ENCODE measurements around the gene KDM7A. TPM values are rescaled to one million over a fixed set of nuclear protein-coding genes. Genes with fewer than 3 reads are reported as not detected.
"Not testable (repeated sequence)": the region's sequence is repeated elsewhere in the genome, so short reads cannot be mapped to it uniquely, and the experiment has no call there.

Gene KDM7A
- total RNA-seq, 1 donor from 2014 or later, result 16.4 TPM

DNA sequence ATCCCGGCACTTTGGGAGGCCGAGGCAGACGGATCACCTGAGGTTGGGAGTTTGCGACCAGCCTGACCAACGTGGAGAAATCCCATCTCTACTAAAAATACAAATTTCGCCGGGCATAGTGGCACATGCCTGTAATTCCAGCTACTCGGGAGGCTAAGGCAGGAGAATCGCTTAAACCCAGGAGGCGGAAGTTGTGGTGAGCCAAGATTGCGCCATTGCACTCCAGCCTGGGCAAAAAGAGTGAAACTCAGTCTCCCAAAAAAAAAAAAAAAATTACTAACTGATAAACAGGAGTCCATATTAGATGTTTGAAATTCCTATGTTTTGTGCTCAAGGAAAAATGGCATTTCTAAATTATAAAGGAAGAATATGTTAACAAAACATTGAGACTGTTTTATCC lies 14.7 kb downstream of the KDM7A start:
- DNase-seq (ENCODE audit: low spot score), result not testable (repeated sequence)

DNA sequence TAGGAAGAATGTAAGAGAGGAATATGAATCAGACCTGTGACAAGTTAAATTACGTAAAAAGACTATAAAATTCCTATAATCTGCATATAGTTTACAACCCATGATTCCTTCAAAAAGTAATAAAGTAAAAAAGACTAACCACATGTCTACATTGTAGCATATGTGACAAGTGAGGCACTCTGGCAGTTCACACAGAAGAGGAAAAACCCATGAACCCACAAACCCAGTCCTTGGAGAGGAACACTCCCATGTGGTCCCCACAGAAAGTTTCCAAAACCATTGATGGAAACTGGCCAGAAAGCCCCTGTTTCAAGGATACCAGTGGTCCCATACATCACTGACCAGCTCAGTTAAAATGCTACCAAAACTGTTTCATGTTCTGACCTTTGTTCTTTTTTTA lies 15.7 kb downstream of the KDM7A start:
- DNase-seq (ENCODE audit: low spot score), result no peak

DNA sequence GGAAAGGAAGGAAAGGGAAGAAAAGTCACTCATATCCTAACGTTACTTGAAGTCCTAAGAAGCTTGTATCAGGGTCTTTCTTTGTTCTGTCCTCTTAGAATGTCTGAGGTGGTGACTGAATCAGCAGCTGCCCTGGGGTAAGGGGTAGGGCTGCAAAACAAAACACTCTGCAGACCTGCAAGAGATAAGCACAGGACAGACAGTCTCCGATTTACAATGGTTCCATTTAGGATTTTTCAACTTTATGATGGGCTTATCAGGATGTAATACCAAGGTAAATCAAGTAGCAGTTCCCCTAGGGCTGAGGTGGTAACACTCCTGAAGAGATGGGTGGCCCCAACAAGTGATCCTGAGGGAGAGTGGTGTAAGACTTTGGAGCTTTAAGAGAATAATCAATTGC lies 16.5 kb downstream of the KDM7A start:
- DNase-seq (ENCODE audit: low spot score), result no peak

DNA sequence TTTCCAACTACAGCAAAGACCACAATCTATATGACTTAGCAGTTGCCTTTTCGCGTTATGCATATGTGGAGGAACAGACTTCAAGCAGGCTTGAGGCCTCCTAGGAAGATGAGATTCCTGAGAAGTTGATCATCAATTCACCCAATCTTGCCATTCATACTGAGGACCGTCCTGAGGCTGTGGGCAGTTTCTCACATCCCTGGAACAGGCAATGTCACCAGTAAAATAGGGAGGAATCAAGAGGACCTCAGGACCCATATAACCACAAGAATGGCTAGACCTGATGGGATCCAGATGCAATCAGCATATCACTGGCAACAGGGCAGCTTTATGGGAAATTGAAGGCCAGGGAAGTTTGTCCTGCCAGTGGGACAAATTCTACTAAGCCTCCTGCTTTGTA lies 17.3 kb downstream of the KDM7A start:
- no peak for DNase-seq (ENCODE audit: low spot score)

DNA sequence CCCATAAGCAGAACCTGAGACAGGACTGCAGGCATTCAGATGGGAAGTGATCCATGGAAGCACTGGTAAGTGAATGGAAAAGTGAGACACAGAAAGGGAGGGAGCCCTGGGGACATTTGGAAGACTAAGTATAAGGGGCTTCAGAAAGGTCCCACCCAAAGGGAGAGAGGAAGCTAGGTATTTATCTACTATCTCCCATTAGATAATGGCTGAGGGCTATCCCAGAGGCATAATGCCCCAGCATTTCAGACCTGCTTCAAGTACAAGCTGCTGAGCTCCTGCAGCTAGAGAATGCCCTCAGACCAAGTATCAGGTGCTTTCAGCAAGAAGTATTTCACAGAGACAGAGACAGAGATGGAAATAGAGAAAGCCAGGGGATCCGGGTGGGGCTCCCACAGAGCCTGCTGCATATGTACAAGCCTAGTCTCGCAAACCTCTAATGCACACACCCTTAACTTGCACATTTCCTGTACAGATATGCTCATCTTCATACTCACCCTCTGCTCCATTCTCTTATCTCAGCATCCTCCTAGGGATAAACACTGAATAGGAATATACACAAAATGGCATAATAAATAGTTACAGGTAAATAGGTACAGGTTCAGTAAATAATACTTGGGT lies 20.2 kb downstream of the KDM7A start:
- DNase-seq (ENCODE audit: low spot score), result no peak

DNA sequence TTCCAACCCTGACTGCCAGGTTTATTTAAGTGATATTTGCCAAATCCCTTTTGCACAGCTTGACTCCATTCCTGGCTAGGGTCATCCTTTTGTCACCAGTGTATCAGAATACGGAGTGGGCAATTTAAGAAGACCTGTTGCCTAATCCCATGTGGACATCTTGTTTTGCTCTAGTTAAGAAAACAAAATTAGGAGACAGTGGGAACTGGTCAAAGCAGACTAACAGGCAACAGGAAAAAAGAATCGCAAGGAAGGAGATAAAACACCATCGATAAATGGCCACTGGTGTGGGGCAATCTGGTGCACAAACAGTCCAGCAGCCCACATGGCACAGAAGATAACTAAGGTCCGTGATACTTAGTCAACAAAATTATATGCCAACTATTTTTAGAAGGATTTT lies 21.4 kb downstream of the KDM7A start:
- DNase-seq (ENCODE audit: low spot score), result no peak

DNA sequence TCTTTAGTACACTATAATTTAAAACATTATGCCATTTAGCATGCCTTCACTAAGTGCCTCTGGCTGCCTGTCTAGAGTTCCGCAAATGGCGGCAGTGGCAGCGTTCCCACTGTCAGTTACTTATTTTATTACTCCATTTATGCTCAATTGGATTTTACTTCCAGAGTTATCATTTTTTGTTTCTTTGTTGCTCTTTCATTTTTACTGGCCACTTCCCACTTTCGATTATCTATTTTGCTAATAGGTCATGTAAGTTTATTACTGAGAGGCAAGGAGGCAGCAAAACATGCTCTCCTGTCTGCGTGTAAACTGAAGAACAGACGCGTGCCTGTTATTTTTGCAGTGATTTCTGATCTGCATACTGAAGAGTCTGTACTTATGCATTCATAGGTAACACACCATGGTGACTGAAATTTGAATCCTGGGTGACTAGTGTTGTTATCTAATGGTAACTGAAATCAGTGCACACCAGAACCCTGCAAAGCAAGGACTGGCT lies 23.1 kb downstream of the KDM7A start:
- no peak for DNase-seq (ENCODE audit: low spot score)

DNA sequence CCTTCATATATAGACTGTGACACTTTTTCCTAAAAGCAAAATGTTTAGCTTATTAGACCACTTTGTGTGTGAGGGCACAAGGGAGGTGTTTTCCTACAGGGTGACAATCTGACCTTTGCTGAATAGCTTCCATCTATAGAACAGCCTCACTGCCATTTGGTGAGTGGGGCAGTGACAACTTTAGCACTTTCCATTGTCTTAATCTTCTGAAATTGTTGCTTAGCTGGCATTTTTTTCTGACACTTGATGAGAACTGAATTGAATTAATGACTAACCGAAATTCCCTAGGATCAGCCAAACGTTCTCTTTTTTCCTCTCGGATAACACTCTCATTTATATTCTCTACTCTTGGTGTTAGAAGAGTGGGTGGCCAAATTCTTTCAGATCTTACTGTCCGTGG lies 30.2 kb downstream of the KDM7A start:
- no peak for DNase-seq (ENCODE audit: low spot score)

DNA sequence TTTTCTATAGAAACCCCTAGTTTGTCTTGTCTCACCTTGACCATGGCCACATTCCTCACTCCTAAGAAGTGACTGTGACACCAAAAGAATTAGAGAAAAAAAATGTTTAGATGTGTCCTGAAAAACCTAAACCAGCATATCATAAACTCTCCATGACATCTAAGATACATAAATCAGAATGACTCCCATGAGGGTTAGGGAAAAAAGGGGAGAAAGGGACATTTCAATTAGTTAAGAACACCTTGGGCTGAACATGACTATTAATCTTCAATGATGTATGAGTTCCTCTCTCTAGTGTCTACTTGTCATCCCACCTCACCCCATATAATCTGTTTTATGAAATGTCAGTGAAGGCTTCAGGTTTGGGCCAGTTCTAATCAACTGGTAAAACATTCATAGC lies 31.1 kb downstream of the KDM7A start:
- no peak for DNase-seq (ENCODE audit: low spot score)

DNA sequence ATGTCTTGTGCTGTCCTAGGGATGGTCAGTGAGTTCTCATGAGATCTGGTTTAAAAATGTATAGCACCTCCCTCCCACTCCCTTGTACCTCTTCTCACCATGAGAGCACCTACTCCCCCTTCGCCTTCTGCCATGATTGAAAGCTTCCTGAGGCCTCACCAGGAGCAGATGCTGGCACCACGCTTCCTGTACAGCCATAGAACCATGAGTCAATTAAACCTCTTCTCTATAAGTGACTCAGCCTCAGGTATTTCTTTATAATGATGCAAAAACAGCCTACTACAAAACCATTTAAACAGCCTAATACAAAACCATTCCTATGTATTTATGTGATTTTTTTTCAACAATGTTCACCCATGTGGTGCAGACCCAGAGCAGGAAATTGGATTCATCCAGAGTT lies 32.0 kb downstream of the KDM7A start:
- DNase-seq (ENCODE audit: low spot score), result no peak

DNA sequence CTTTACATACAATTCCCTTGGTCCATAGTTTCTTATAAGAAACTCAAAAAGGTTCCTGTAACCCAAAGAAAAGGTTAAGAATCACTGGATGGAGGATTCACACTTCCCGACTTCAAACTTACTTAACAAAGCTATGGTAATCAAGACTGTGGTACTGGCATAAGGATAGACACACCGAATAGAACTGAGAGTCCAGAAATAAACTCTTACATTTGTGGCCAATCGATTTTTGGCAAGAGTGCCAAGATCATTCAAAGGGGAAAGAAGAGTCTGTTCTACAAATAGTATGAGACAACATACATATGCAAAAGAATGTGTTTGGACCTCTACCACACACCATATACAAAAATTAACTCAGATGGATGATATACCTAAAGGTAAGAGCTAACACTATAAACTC lies 32.8 kb downstream of the KDM7A start:
- no peak for DNase-seq (ENCODE audit: low spot score)

DNA sequence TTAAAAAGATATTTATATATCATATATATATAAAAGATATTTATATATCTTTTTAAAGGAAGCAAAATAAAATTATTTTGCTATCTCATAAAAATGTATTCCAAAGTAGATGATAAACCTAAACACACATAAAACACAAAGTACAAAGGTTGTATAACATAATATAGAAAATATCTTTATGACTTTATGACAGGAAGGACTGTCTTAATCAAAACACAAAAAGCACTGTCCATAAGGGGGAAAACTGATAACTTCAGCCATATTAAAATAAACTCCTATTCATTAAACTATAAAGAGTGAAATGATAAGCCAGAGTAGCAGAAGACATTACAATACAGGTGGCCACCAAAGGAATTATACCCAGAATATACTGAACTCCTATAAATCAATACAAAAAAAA lies 34.8 kb downstream of the KDM7A start:
- no peak for DNase-seq (ENCODE audit: low spot score)

DNA sequence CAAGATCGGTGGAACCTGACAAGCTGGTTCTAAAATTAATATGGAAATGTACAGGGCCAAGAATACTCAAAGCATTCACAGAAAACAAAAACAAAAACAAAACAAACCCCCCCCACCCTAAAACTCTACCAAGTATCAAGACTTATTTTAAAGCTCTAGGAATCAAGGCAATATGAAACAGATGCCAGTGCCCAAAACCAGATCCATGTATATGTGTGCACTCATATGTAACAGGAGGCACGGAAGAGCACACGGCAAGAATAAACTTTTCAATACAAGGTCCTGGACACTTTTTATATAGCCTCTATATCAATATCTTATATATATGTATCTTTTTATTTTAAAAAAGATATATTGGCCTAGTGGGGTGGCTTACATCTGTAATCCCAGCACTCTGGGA lies 35.5 kb downstream of the KDM7A start:
- no peak for DNase-seq (ENCODE audit: low spot score)

DNA sequence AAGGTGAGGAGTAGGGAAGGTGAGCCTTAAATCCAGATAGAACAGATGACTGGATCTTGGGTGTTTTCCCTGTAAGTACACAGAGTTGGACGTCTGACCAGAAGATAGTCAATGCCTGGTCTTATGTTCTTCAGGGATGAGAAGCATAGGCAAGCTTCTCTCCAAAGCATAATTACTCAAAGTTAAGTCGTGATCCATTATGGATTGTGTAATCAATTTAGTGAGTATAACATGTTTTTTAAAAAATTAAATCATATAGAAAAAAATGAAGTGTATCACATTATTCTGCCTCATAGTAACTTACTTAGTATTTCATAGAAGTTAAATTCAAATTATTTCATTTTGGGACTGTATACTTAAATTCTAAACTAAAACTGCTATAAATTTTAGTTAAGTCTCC lies 39.7 kb downstream of the KDM7A start:
- no peak for DNase-seq (ENCODE audit: low spot score)

DNA sequence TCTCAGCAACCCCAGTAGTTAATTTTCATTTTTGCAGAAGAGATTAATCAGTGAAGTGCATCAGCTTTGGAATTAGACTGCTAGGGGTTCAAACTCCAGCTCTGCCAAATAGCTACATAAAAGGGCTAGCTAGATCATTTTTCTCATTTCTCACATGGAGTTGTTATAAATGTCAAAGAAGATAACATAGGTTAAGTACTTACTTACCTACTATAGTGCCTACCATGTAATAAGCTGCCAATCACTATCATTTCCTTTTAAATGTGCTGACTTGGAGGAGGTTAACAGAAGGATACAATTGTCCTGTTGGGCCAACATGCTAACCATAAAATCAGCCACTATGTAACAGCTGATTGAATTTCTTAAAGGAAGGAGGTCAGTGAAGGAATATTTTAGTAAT lies 40.7 kb downstream of the KDM7A start:
- no peak for DNase-seq (ENCODE audit: low spot score)

DNA sequence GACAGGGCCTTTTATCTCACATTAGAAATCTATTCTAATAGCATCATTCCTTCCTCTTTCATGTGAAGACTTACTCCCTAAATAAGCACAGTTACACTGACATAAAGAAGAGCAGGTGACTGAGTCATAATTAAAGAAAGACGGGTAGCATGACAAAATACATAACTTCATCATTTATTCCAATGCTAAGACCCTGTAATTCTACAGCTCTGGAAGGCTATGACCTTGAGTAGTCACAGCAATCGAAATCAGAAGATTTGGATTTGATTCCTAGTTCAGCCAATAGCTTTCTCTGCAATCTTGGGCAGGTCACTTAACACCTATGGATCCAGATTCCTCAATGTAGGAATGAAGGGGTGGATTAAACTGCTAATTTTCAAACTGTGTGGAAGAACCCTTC lies 42.7 kb downstream of the KDM7A start:
- DNase-seq (ENCODE audit: low spot score), result no peak

DNA sequence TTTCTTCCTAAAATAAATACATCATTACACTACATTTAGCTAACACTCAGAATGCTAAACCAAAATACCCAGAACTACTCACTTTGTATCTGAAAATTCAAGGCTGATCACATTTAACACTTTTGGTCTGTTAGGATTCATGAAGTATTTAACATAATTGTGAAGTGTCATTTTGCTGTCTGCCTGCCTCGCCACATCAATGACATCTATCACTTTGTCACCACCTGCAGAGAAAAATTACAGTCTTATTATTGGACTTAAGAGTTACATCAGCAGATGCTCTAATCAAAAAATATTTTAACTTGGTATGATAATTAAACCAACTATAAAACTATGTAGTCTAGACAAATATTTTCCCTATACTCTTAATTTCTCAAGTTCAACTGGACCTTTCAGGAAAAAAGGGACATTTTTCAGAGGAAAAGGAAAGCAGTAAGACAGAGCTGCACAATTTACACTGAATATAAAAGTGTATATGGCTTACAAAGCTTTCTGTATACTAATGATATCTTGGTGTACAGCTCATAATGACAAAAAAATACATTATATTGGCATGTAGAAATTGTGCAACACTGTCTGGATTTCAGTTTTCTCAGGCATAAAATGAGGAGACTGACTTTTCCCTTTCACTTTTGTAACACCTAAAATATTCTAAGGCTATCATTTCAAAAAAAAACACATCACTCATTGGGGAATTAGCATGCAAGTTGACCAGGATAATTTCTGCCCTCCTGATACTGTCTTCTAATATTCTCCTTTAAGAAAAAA lies 49.2 kb downstream of the KDM7A start:
- no peak for DNase-seq (ENCODE audit: low spot score)

DNA sequence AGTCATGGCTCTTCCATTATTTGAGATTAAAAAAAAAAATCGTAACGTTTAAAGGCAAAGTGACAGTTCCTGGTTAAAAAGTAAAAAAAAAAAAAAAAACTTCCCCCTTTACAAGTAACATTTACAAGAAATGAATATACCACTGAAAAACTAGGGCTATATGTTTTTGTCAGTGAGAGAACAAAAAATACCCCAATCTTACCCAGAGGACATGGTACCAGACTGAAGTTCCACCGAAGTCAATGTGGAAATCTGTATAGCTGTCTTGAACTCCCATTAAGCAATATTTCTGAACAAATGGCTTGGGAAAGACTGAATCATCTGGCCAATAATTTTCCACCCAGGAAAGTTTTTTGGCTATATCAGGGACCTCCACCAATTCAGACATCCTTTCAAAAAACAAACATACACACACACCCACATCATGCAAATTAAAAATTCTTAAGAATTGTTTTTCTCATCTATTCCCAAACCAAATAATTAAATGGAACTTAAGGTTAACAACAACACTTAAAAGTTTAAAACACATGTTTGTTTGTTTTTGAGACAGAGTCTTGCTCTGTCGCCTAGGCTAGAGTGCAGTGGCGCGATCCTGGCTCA lies 50.2 kb downstream of the KDM7A start:
- no peak for DNase-seq (ENCODE audit: low spot score)

DNA sequence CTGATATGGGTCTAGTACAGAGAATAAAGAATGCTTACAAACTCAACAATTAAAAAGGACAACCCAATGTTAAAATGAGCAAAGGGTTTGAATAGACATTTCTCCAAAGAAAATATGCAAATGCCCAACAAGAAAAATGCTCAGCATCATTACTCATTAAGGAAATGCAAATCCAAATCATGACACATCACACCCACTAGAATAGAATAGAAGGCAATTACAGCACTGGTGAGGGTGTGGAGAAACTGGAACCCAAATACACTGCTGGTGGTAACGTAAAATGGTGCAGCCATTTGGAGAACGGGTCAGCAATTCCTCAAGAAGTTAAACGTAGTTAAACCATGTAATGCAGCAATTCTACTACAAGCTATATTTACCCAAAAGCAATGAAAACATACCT lies 53.8 kb downstream of the KDM7A start:
- no peak for DNase-seq (ENCODE audit: low spot score)

DNA sequence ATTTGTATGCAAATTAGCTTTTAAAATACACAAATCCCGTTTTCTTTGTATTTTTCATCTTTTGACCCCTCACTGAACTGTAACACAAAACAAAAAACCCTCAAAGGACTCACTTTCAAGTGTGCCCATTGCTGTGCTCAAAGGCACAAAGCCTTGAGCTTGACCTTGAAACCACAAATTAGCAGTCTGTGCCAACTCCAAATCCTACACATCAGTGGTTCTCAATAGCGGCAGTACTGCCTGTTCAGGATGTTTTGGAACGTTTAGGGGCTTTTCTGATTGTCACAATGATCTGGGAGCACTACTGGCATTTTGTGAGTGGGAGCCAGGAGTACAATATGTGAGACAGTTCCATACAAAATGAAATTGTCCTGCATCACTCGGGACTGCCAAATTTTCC lies 55.5 kb downstream of the KDM7A start:
- no peak for DNase-seq (ENCODE audit: low spot score)

DNA sequence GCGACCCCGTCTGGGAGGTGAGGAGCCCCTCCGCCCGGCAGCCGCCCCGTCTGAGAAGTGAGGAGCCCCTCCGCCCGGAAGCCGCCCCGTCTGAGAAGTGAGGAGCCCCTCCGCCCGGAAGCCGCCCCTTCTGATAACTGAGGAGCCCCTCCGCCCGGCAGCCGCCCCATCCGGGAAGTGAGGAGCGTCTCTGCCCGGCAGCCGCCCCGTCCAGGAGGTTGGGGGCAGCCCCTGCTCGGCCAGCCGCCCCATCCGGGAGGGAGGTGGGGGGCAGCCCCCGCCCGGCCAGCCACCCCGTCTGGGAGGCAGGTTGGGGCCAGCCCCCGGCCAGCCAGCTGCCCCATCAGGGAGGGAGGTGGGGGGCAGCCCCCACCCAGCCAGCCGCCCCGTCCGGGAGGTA lies 62.0 kb downstream of the KDM7A start:
- not testable (repeated sequence) for DNase-seq (ENCODE audit: low spot score)

DNA sequence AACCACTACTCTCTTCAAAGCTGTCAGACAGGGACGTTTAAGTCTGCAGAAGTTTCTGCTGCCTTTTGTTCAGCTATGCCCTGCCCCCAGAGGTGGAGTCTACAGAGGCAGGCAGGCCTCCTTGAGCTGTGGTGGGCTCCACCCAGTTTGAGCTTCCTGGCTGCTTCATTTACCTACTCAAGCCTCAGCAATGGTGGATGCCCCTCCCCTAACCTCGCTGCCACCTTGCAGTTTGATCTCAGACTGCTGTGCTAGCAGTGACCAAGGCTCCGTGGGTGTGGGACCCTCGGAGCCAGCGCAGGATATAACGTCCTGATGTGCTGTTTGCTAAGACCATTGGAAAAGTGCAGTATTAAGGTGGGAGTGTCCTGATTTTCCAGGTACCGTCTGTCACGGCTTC lies 68.0 kb downstream of the KDM7A start:
- not testable (repeated sequence) for DNase-seq (ENCODE audit: low spot score)

DNA sequence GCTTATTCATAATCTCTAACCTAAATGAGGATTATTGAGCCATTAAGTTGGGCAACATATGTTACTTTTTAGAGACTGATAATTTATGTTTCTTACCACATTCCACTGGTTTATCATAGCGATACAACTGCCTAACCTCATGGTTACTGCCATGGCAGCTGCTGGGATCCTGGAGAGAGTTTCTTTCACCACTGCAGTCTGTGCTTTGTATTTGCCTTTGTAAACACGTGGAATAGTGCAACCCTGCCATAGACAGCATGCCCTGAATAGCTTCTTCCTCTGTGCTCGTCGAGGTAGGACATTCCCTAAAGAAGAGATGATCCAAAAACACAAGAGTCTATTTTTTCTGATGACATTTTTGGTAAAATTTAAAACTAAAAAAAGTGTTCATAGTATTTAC lies 80.3 kb downstream of the KDM7A start:
- DNase-seq (ENCODE audit: low spot score), result no peak
